Skeletal muscle satellite cell (primary cell): ENCODE results near the gene ADPRHL1.
"Not testable (repeated sequence)": the region's sequence is repeated elsewhere in the genome, so short reads cannot be mapped to it uniquely, and the experiment has no call there.

ENCODE experiments used
- H3K27me3 ChIP-seq: 2 replicates; pipeline ENCODE4 v1.7.0; 2013; ENCODE audit warnings: low read length; ENCODE audit not compliant: control insufficient read depth, insufficient read depth
- H3K36me3 ChIP-seq: 2 replicates; pipeline ENCODE4 v1.7.0; 2013; ENCODE audit warnings: mild to moderate bottlenecking, control low read depth, low read length; ENCODE audit not compliant: insufficient read depth
- H3K4me1 ChIP-seq: 2 replicates; pipeline ENCODE4 v1.7.0; 2013; ENCODE audit warnings: low read length; ENCODE audit not compliant: control insufficient read depth, insufficient read depth
- H3K4me2 ChIP-seq: 2 replicates; pipeline ENCODE4 v1.7.0; 2013; ENCODE audit warnings: mild to moderate bottlenecking, low read length
- H3K4me3 ChIP-seq: 2 replicates; pipeline ENCODE4 v1.7.0; 2013; ENCODE audit warnings: low read length
- H3K9ac ChIP-seq: 2 replicates; pipeline ENCODE4 v1.7.0; 2013; ENCODE audit warnings: mild to moderate bottlenecking, low read depth, low read length, moderate library complexity
- H3K9me3 ChIP-seq: replicated peaks from 2 replicates; pipeline ENCODE4 v1.7.0; 2013; ENCODE audit warnings: mild to moderate bottlenecking, control low read depth, low read length

Gene ADPRHL1

DNA sequence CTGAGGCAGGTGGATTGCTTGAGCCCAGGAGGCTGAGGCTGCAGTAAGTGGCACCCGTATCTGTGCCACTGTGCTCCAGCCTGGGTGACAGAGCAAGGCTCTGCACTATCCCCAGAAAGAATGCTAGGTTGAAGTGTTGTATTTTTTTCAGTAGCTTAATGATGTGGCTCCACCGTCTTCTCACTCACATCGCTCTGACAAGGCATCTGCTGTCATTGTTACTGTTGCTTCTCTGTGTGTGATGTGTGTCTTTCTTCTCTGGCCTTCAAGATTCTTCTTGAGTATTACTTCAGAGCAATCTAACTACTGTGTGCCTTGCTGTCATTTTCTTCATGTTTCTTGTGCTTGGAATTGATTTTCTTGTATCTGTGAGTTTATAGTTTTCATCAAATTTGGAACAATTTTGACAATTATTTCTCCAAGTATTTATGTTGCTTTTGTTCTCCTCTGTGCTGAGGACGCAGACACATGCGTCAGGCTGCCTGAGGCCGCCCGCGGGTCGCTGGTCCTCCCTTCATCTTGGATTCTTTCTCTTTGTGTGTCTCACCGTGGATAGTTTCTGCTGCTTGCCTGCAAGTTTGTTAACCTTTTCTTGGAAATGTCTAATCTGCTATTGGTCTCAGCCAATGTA is 10.8 kb downstream of the ADPRHL1 start:
- Histone ChIP-seq H3K36me3 (peaks cover 2% of the 10 kb centered on the region), H3K4me2 (no peak overlapping the region), H3K27me3 (no peaks in the 10 kb centered on the region), H3K9me3 (no peaks in the 10 kb centered on the region), H3K4me3 (no peak overlapping the region), H3K4me1 (no peaks in the 10 kb centered on the region), H3K9ac (no peak overlapping the region)

DNA sequence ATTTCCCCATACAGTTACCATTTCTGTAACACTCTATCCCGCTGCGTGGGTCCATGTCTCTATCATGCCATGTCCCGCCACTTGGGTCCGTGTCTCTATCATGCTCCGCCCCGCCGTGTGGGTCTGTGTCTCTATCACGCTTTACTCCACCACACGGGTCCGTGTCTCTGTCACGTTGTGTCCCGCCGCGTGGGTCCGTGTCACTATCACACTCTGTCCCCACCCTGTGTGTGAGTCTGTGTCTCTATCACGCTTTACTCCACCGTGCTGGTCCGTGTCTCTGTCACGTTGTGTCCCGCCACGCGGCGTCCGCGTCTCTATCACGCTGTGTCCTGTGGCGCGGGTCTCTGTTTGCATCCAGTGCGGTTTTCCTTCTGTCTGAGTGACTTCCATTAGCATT is 11.6 kb downstream of the ADPRHL1 start:
- no peaks in the 10 kb centered on the region for H3K27me3 ChIP-seq
- H3K9me3 ChIP-seq: no peaks in the 10 kb centered on the region
- H3K4me1 ChIP-seq: no peaks in the 10 kb centered on the region
- no peak overlapping the region for H3K4me2 ChIP-seq
- H3K9ac ChIP-seq: no peak overlapping the region
- H3K4me3 ChIP-seq: no peak overlapping the region
- H3K36me3 ChIP-seq: no peaks in the 10 kb centered on the region

- no peaks in the 10 kb centered on the region for H3K27me3 ChIP-seq
- H3K4me1 ChIP-seq: peaks cover 5% of the 10 kb centered on the region
- H3K9ac ChIP-seq: no peak overlapping the region
- H3K9me3 ChIP-seq: no peaks in the 10 kb centered on the region
- H3K4me3 ChIP-seq: no peak overlapping the region
- H3K4me2 ChIP-seq: no peak overlapping the region
- H3K36me3 ChIP-seq: no peaks in the 10 kb centered on the region
These were observed 15.8 kb downstream of the ADPRHL1 start for GRCh38 chr13:113437408-113438010.

GRCh38 chr13:113436866-113437265 is 16.4 kb downstream of the ADPRHL1 start:
- not testable (repeated sequence) for H3K4me1 ChIP-seq, H3K27me3 ChIP-seq, H3K4me3 ChIP-seq, H3K9me3 ChIP-seq, H3K36me3 ChIP-seq, H3K4me2 ChIP-seq, H3K9ac ChIP-seq

GRCh38 chr13:113435907-113436306 is 17.4 kb downstream of the ADPRHL1 start:
- not testable (repeated sequence) for H3K9me3 ChIP-seq, H3K36me3 ChIP-seq, H3K9ac ChIP-seq, H3K4me3 ChIP-seq, H3K4me2 ChIP-seq, H3K4me1 ChIP-seq, H3K27me3 ChIP-seq

- H3K9me3 ChIP-seq: no peaks in the 10 kb centered on the region
These were observed 19.8 kb downstream of the ADPRHL1 start for GRCh38 chr13:113433391-113433916.

GRCh38 chr13:113432506-113433270 is 20.6 kb downstream of the ADPRHL1 start:
- Histone ChIP-seq H3K9ac (no peak overlapping the region), H3K27me3 (no peaks in the 10 kb centered on the region), H3K4me2 (no peak overlapping the region), H3K9me3 (no peaks in the 10 kb centered on the region), H3K4me1 (peaks cover 7% of the 10 kb centered on the region), H3K4me3 (no peak overlapping the region), H3K36me3 (no peaks in the 10 kb centered on the region)

More at GRCh38 chr13:113433391-113433916, 19.8 kb downstream of the ADPRHL1 start:
- Histone ChIP-seq H3K36me3 (no peaks in the 10 kb centered on the region), H3K4me3 (no peak overlapping the region), H3K9ac (no peak overlapping the region), H3K4me1 (peaks cover 7% of the 10 kb centered on the region), H3K27me3 (no peaks in the 10 kb centered on the region), H3K4me2 (no peak overlapping the region)

DNA sequence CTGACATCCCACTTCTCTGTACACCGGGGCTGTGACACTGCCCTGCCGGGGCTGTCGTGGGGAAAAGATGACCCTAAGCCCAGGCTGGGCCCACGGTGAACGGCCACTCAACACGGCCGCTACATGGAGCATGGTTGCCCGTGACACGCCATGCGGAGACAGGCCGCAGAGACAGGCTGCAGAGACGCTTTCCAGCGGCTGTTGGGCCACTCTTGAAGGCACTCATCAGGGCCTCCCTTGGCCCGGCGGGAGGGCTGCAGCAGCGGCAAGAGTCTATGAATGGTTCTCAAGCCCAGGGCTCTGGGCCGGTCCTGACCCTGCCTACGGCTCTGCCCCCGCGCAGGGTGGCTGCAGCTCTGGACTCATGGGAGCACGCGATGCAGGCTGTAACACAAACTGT is 22.1 kb downstream of the ADPRHL1 start:
- Histone ChIP-seq H3K9ac (no peak overlapping the region), H3K36me3 (no peaks in the 10 kb centered on the region), H3K9me3 (no peaks in the 10 kb centered on the region), H3K4me2 (no peak overlapping the region), H3K4me3 (no peak overlapping the region), H3K27me3 (no peaks in the 10 kb centered on the region), H3K4me1 (peaks cover 7% of the 10 kb centered on the region)

- no peak overlapping the region for H3K4me3 ChIP-seq
- no peak overlapping the region for H3K9ac ChIP-seq
- H3K27me3 ChIP-seq: no peaks in the 10 kb centered on the region
- peaks cover 13% of the 10 kb centered on the region for H3K4me1 ChIP-seq
- H3K36me3 ChIP-seq: no peaks in the 10 kb centered on the region
- H3K9me3 ChIP-seq: no peaks in the 10 kb centered on the region
- no peak overlapping the region for H3K4me2 ChIP-seq
These were observed 22.7 kb downstream of the ADPRHL1 start for GRCh38 chr13:113430378-113431110.

GRCh38 chr13:113429608-113429985 is 23.7 kb downstream of the ADPRHL1 start:
- H3K36me3 ChIP-seq: no peaks in the 10 kb centered on the region
- no peak overlapping the region for H3K9ac ChIP-seq
- H3K4me1 ChIP-seq: peaks cover 13% of the 10 kb centered on the region
- H3K27me3 ChIP-seq: no peaks in the 10 kb centered on the region
- no peak overlapping the region for H3K4me2 ChIP-seq
- no peaks in the 10 kb centered on the region for H3K9me3 ChIP-seq
- no peak overlapping the region for H3K4me3 ChIP-seq

- H3K36me3 ChIP-seq: no peaks in the 10 kb centered on the region
- H3K9ac ChIP-seq: no peak overlapping the region
- H3K27me3 ChIP-seq: no peaks in the 10 kb centered on the region
- no peak overlapping the region for H3K4me2 ChIP-seq
- no peak overlapping the region for H3K4me3 ChIP-seq
- H3K9me3 ChIP-seq: no peaks in the 10 kb centered on the region
- H3K4me1 ChIP-seq: peaks cover 13% of the 10 kb centered on the region
These were observed 24.2 kb downstream of the ADPRHL1 start for GRCh38 chr13:113428871-113429607.
